DMS 273 (cell line): ENCODE measurements around the gene AGBL1.
A peak's percentile ranks its signal among the peaks of the same experiment; 100 is the strongest.
"Not testable (repeated sequence)": the region's sequence is repeated elsewhere in the genome, so short reads cannot be mapped to it uniquely, and the experiment has no call there.

ENCODE experiments used
- DNase-seq: peaks from one replicate; lab custom pipeline; 2025; ENCODE audit not compliant: unreplicated experiment; lab: John Stamatoyannopoulos, UW

AGBL1 gene

GRCh38 chr15:86384186-86384585 is 304.5 kb downstream of the AGBL1 start:
- DNase-seq = peak; percentile 69

GRCh38 chr15:86392296-86392695 is 312.6 kb downstream of the AGBL1 start:
- DNase-seq = no peak

- DNase-seq = no peak
Measured at GRCh38 chr15:86392874-86393273, 313.2 kb downstream of the AGBL1 start.

- no peak for DNase-seq
Measured at GRCh38 chr15:86394866-86395265, 315.2 kb downstream of the AGBL1 start.

GRCh38 chr15:86399041-86399954 is 319.6 kb downstream of the AGBL1 start:
- no peak for DNase-seq

- no peak for DNase-seq
Measured at GRCh38 chr15:86403221-86403620, 323.6 kb downstream of the AGBL1 start.

GRCh38 chr15:86403914-86404583 is 324.4 kb downstream of the AGBL1 start:
- DNase-seq = no peak

- DNase-seq = no peak
Measured at GRCh38 chr15:86408261-86408660, 328.6 kb downstream of the AGBL1 start.

- no peak for DNase-seq
Measured at GRCh38 chr15:86411916-86412315, 332.2 kb downstream of the AGBL1 start.

GRCh38 chr15:86413191-86413590 is 333.5 kb downstream of the AGBL1 start:
- no peak for DNase-seq

GRCh38 chr15:86425746-86426145 is 346.1 kb downstream of the AGBL1 start:
- no peak for DNase-seq

- no peak for DNase-seq
Measured at GRCh38 chr15:86432861-86433260, 353.2 kb downstream of the AGBL1 start.

- no peak for DNase-seq
Measured at GRCh38 chr15:86433983-86434382, 354.3 kb downstream of the AGBL1 start.

GRCh38 chr15:86439614-86440013 is 359.9 kb downstream of the AGBL1 start:
- no peak for DNase-seq

- DNase-seq = peak; percentile 1
Measured at GRCh38 chr15:86444527-86444926, 364.9 kb downstream of the AGBL1 start.

- peak; percentile 71 for DNase-seq
Measured at GRCh38 chr15:86445579-86446252, 366.0 kb downstream of the AGBL1 start.

- peak; percentile 31 for DNase-seq
Measured at GRCh38 chr15:86446253-86446640, 366.6 kb downstream of the AGBL1 start.

GRCh38 chr15:86465470-86466039 is 385.9 kb downstream of the AGBL1 start:
- DNase-seq = not testable (repeated sequence)

GRCh38 chr15:86481720-86482119 is 402.0 kb downstream of the AGBL1 start:
- no peak for DNase-seq

GRCh38 chr15:86483936-86484335 is 404.3 kb downstream of the AGBL1 start:
- peak; percentile 3 for DNase-seq

GRCh38 chr15:86488046-86488445 is 408.4 kb downstream of the AGBL1 start:
- DNase-seq = no peak
